ENCODE results near the gene MATN1. TPM values are rescaled to one million over a fixed set of nuclear protein-coding genes. Genes with fewer than 3 reads are reported as not detected.

Gene MATN1
- total RNA-seq, 1 donor from 2014 or later = not detected

GRCh38 chr1:30693366-30693765 is 30.0 kb downstream of the MATN1 start:
- no peak for ATAC-seq
- Histone ChIP-seq H3K9me3 (no peaks in the 10 kb centered on the region), H3K36me3 (no peaks in the 10 kb centered on the region), H3K4me1 (no peaks in the 10 kb centered on the region), H3K27ac (no peak overlapping the region), H3K27me3 (ENCODE audit: low read depth) (peaks cover 15% of the 10 kb centered on the region), H3K4me3 (no peak overlapping the region)
- DNase-seq = no peak
- intact Hi-C loops (cut with DNase I) = no loop called here
- TF ChIP-seq, protein P1, sequence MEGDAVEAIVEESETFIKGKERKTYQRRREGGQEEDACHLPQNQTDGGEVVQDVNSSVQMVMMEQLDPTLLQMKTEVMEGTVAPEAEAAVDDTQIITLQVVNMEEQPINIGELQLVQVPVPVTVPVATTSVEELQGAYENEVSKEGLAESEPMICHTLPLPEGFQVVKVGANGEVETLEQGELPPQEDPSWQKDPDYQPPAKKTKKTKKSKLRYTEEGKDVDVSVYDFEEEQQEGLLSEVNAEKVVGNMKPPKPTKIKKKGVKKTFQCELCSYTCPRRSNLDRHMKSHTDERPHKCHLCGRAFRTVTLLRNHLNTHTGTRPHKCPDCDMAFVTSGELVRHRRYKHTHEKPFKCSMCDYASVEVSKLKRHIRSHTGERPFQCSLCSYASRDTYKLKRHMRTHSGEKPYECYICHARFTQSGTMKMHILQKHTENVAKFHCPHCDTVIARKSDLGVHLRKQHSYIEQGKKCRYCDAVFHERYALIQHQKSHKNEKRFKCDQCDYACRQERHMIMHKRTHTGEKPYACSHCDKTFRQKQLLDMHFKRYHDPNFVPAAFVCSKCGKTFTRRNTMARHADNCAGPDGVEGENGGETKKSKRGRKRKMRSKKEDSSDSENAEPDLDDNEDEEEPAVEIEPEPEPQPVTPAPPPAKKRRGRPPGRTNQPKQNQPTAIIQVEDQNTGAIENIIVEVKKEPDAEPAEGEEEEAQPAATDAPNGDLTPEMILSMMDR (IDR thresholded peaks at IDR 0.05) = no peak

DNA sequence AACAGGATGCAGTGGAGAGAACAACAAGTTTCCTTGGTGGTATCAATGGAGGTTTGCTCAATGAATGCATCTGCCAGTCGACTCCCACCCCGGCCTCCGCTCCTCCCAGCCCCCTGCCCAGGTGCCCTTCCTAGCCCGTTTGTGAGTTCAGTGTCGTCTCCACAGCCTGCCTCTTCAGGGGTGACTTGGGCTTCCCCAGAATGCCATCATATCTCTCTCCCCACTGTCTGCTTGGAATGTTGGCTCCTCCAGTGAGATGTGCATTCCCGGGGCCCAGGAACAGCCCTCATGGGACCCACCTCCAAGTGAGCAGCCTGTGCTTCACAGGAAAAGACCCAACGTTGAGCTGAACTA is 30.5 kb downstream of the MATN1 start:
- H3K27me3 ChIP-seq (ENCODE audit: low read depth) = peaks cover 15% of the 10 kb centered on the region
- TF ChIP-seq, protein P1 (IDR thresholded peaks at IDR 0.05) = no peak
- no peaks in the 10 kb centered on the region for H3K36me3 ChIP-seq
- DNase-seq = no peak
- intact Hi-C loops (cut with DNase I) = no loop called here
- no peak for ATAC-seq
- H3K4me1 ChIP-seq = no peaks in the 10 kb centered on the region
- no peak overlapping the region for H3K27ac ChIP-seq
- no peaks in the 10 kb centered on the region for H3K9me3 ChIP-seq
- H3K4me3 ChIP-seq = no peak overlapping the region

GRCh38 chr1:30692201-30692947 is 31.0 kb downstream of the MATN1 start:
- DNase-seq (no peak), ATAC-seq (no peak)
- TF ChIP-seq, protein P1 (IDR thresholded peaks at IDR 0.05) = no peak
- intact Hi-C loops (cut with DNase I) = no loop called here
- no peak overlapping the region for H3K4me3 ChIP-seq
- peaks cover 18% of the 10 kb centered on the region for H3K27me3 ChIP-seq (ENCODE audit: low read depth)
- no peaks in the 10 kb centered on the region for H3K9me3 ChIP-seq
- no peak overlapping the region for H3K27ac ChIP-seq
- no peaks in the 10 kb centered on the region for H3K36me3 ChIP-seq
- H3K4me1 ChIP-seq = no peaks in the 10 kb centered on the region

- no peaks in the 10 kb centered on the region for H3K36me3 ChIP-seq
Measured at GRCh38 chr1:30691480-30691879, 31.9 kb downstream of the MATN1 start.

GRCh38 chr1:30689901-30690645 is 33.3 kb downstream of the MATN1 start:
- H3K36me3 ChIP-seq = no peaks in the 10 kb centered on the region
- TF ChIP-seq, protein P1 (IDR thresholded peaks at IDR 0.05) = no peak
- no peaks in the 10 kb centered on the region for H3K9me3 ChIP-seq
- ATAC-seq (no peak), DNase-seq (no peak)
- no peak overlapping the region for H3K27ac ChIP-seq
- intact Hi-C loops (cut with DNase I) = no loop called here
- H3K4me3 ChIP-seq = no peak overlapping the region
- H3K4me1 ChIP-seq = peaks cover 1% of the 10 kb centered on the region
- peaks cover 35% of the 10 kb centered on the region for H3K27me3 ChIP-seq (ENCODE audit: low read depth)

More at GRCh38 chr1:30691480-30691879, 31.9 kb downstream of the MATN1 start:
- Histone ChIP-seq H3K9me3 (no peaks in the 10 kb centered on the region), H3K27ac (no peak overlapping the region), H3K4me1 (no peaks in the 10 kb centered on the region), H3K4me3 (no peak overlapping the region), H3K27me3 (ENCODE audit: low read depth) (peaks cover 25% of the 10 kb centered on the region)
- ATAC-seq = no peak
- intact Hi-C loops (cut with DNase I) = no loop called here
- TF ChIP-seq, protein P1 (IDR thresholded peaks at IDR 0.05) = no peak
- no peak for DNase-seq

All from lower lobe of right lung (tissue), 2 donors.